Right renal cortex interstitium (tissue), 3 donors: ENCODE measurements around the gene NOXA1. TPM values are rescaled to one million over a fixed set of nuclear protein-coding genes. Genes with fewer than 3 reads are reported as not detected.

Source experiments
- DNase-seq, 3 donors: peaks; one replicate each; pipeline ENCODE4 v3.0.0-alpha.2; 2013; ENCODE audit warnings: low read depth in 3 of 3, low spot score in 2 of 3
- polyA plus RNA-seq, 3 donors: library from polyadenylated mRNA; unstranded; fragments of 120-200 nt; gene quantifications; one replicate each; pipeline ENCODE4 v1.2.1, GENCODE V29; 2013; ENCODE audit not compliant: insufficient read length in 3 of 3

Gene NOXA1
- polyA plus RNA-seq, 3 donors: 3.9 to 4.9 (median 4.8) TPM

DNA sequence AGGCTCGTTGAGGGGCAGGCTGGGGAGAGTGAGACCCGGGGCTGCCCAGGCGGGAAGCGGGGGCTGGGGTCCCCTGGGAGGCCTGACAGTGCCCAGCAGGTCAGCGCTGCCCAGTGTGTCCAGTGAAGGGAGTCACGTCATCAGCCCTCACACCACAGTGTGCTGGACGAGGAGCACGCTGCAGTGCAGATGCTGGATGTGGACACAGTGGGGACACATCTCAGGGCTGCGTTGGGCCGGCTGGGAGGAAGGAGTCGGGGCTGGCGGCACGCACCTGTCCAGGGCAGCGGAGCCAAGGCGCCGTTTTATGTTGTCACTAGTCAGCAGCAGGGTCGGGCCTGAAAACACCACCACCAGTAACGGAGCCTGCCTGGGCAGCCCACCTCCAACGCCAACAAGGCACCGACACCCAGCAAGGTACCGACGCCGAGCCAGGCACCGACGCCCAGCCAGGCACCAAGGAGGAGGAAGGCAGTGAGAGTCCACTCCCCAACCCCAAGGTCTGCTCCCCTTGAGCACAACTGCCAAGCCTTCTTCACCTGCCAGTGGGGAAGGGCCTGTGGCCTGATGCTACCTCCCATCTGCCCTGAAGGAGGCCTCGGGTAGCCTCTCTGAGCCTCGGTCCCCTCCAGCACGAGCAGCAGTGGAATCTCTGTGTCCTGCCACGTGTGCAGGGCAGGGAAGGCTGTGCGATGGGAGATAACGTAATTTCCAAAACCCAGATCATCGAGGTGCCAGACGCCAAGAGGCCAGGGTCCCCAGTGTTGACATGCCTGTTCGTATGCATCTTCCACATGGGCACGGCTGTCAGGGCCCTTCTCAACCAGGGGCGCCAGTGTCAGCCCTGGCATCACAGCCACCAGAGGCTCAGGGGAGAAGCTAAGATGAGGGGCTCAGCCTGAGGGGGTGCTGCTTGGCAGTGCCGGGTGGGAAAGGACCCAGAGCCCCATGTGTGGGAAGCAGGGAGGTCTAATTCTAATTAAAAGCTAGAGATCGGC is 57.8 kb downstream of the NOXA1 start:
- no peak for DNase-seq

GRCh38 chr9:137482094-137482781 is 59.0 kb downstream of the NOXA1 start:
- no peak for DNase-seq

Other genes starting within 250 kb of the NOXA1 start
- 10 to 100 TPM; 29.1 to 34.5 (median 31.9) TPM for gene ANAPC2, start 234.8 kb upstream of the NOXA1 start, polyA plus RNA-seq
- gene SSNA1, start 234.7 kb upstream of the NOXA1 start, polyA plus RNA-seq: 10 to 100 TPM; 41.4 to 52.2 (median 43.2) TPM
- gene TPRN, start 222.7 kb upstream of the NOXA1 start, polyA plus RNA-seq: 10 to 100 TPM; 12.8 to 15.5 (median 13.2) TPM
- 10 to 100 TPM; 39.7 to 44.3 (median 42.6) TPM for gene TMEM203, start 217.7 kb upstream of the NOXA1 start, polyA plus RNA-seq
- 1 to 10 TPM; 7.6 to 8.2 (median 8.2) TPM for gene NDOR1, start 217.7 kb upstream of the NOXA1 start, polyA plus RNA-seq
- gene RNF208, start 201.2 kb upstream of the NOXA1 start, polyA plus RNA-seq: 1 to 10 TPM; 5.1 to 7.2 (median 5.2) TPM
- 1 to 10 TPM; 3.1 to 6.6 (median 5.6) TPM for gene CYSRT1, start 198.2 kb upstream of the NOXA1 start, polyA plus RNA-seq
- 1 to 10 TPM; 3.0 to 8.0 (median 4.6) TPM for gene RNF224, start 195.9 kb upstream of the NOXA1 start, polyA plus RNA-seq
- gene SLC34A3, start 192.5 kb upstream of the NOXA1 start, polyA plus RNA-seq: 1 to 10 TPM; 2.8 to 6.0 (median 5.2) TPM
- 100 to 1,000 TPM; 332 to 418 (median 352) TPM for gene TUBB4B, start 182.1 kb upstream of the NOXA1 start, polyA plus RNA-seq
- 1 to 10 TPM in 2 of 3 donors, under 1 TPM in 1; 0.75 to 1.6 (median 1.1) TPM for gene STPG3, start 172.1 kb upstream of the NOXA1 start, polyA plus RNA-seq
- 10 to 100 TPM; 45.5 to 54.0 (median 51.3) TPM for gene NELFB, start 168.1 kb upstream of the NOXA1 start, polyA plus RNA-seq
- 1 to 10 TPM; 3.7 to 4.3 (median 4.2) TPM for gene TOR4A, start 145.7 kb upstream of the NOXA1 start, polyA plus RNA-seq
- 1 to 10 TPM; 5.3 to 7.5 (median 6.4) TPM for gene NRARP, start 121.1 kb upstream of the NOXA1 start, polyA plus RNA-seq
- 1 to 10 TPM; 8.7 to 9.2 (median 8.9) TPM for gene EXD3, start 231 bp upstream of the NOXA1 start, polyA plus RNA-seq
- gene ENTPD8, start 18.0 kb downstream of the NOXA1 start, polyA plus RNA-seq: under 1 TPM; 0.19 to 0.34 (median 0.25) TPM
- 10 to 100 TPM; 51.0 to 58.8 (median 57.3) TPM for gene NSMF, start 35.9 kb downstream of the NOXA1 start, polyA plus RNA-seq
- gene PNPLA7, start 127.0 kb downstream of the NOXA1 start, polyA plus RNA-seq: 1 to 10 TPM in 2 of 3 donors, under 1 TPM in 1; 0.88 to 2.3 (median 1.1) TPM
- gene MRPL41, start 128.5 kb downstream of the NOXA1 start, polyA plus RNA-seq: 10 to 100 TPM; 10.6 to 16.4 (median 14.7) TPM
- 10 to 100 TPM; 33.1 to 38.3 (median 35.5) TPM for gene DPH7, start 155.5 kb downstream of the NOXA1 start, polyA plus RNA-seq
- 10 to 100 TPM; 17.1 to 19.4 (median 18.8) TPM for gene ZMYND19, start 167.1 kb downstream of the NOXA1 start, polyA plus RNA-seq
- gene ARRDC1, start 182.3 kb downstream of the NOXA1 start, polyA plus RNA-seq: 10 to 100 TPM; 25.0 to 28.0 (median 26.4) TPM
- gene EHMT1, start 195.6 kb downstream of the NOXA1 start, polyA plus RNA-seq: 10 to 100 TPM; 68.5 to 72.0 (median 70.1) TPM